IMR-90 (cell line): Measurements from ENCODE around the gene TTC23. TPM values are rescaled to one million over a fixed set of nuclear protein-coding genes. Genes with fewer than 3 reads are reported as not detected.

Experiments
- ATAC-seq: fragments of 200-7000 bp; cut with Tn5 transposase; 2 replicates; pipeline ENCODE4 v1.9.1; 2020; ENCODE audit warnings: low read depth, mild to moderate bottlenecking, moderate library complexity
- BruUV-seq: library from RNA; stranded (reverse); fragments of 400-500 nt; replicated peaks from 2 replicates; lab custom pipeline; 2021; lab: Mats Ljungman, UMichigan
- CTCF ChIA-PET: fragments of 300-600 bp; formaldehyde crosslinking; extraction: SDS; loops from one replicate; lab custom pipeline; 2021; ENCODE audit warnings: antibody characterized with exemption; lab: Yijun Ruan, JAX
- POLR2A ChIA-PET: fragments of 300-600 bp; sonication (Branson Sonifier 250); formaldehyde crosslinking; loops from one replicate; lab custom pipeline; 2022; ENCODE audit warnings: antibody characterized with exemption; ENCODE audit not compliant: unreplicated experiment; lab: Charles Lee
- DNase-seq: peaks from one replicate; pipeline ENCODE4 v3.0.0; 2013
- H2AFZ ChIP-seq: replicated peaks from 2 replicates; pipeline ENCODE3; 2013; ENCODE audit warnings: low read length, mild to moderate bottlenecking; ENCODE audit not compliant: poor library complexity
- H2AK5ac ChIP-seq: 2 replicates; pipeline ENCODE4 v1.6.1; 2013; ENCODE audit warnings: low read depth, low read length, inconsistent platforms
- H2AK9ac ChIP-seq: replicated peaks from 2 replicates; pipeline ENCODE3; 2013; ENCODE audit warnings: mild to moderate bottlenecking, low read depth, low read length, moderate library complexity; ENCODE audit not compliant: poor library complexity
- H2BK120ac ChIP-seq: 2 replicates; pipeline ENCODE4 v1.6.1; 2013; ENCODE audit warnings: low read depth, low read length, inconsistent platforms
- H2BK15ac ChIP-seq: 3 replicates; pipeline ENCODE4 v1.6.1; 2013; ENCODE audit warnings: low read depth, low read length, inconsistent platforms
- H2BK20ac ChIP-seq: 2 replicates; pipeline ENCODE4 v1.6.1; 2013; ENCODE audit warnings: low read depth, mild to moderate bottlenecking, inconsistent platforms, low read length, moderate library complexity
- H2BK5ac ChIP-seq: 2 replicates; pipeline ENCODE4 v1.6.1; 2013; ENCODE audit warnings: mild to moderate bottlenecking, low read depth, low read length, inconsistent platforms; ENCODE audit not compliant: poor library complexity, severe bottlenecking
- H3K14ac ChIP-seq: replicated peaks from 2 replicates; pipeline ENCODE4 v1.6.1; 2013; ENCODE audit warnings: low read depth, low read length, inconsistent platforms
- H3K18ac ChIP-seq: 2 replicates; pipeline ENCODE4 v1.6.1; 2013; ENCODE audit warnings: low read depth, low read length, control low read depth
- H3K23ac ChIP-seq: 2 replicates; pipeline ENCODE4 v1.6.1; 2013; ENCODE audit warnings: low read depth, low read length, inconsistent platforms
- H3K27ac ChIP-seq: 2 replicates; pipeline ENCODE4 v1.5.1; 2013; ENCODE audit warnings: mild to moderate bottlenecking, control low read depth, low read length; ENCODE audit not compliant: insufficient read depth
- H3K27me3 ChIP-seq: 2 replicates; pipeline ENCODE4 v1.6.1; 2013; ENCODE audit warnings: low read length; ENCODE audit not compliant: control insufficient read depth, insufficient read depth
- H3K36me3 ChIP-seq: 2 replicates; pipeline ENCODE4 v1.6.1; 2013; ENCODE audit warnings: low read length, mixed read lengths; ENCODE audit not compliant: control insufficient read depth, insufficient read depth
- H3K4ac ChIP-seq: 2 replicates; pipeline ENCODE4 v1.6.1; 2013; ENCODE audit warnings: low read depth, low read length, inconsistent platforms
- H3K4me1 ChIP-seq: 2 replicates; pipeline ENCODE4 v1.6.1; 2013; ENCODE audit warnings: low read length, mixed read lengths; ENCODE audit not compliant: control insufficient read depth, insufficient read depth
- H3K4me2 ChIP-seq: 2 replicates; pipeline ENCODE4 v1.6.1; 2013; ENCODE audit warnings: low read depth, mild to moderate bottlenecking, control low read depth, low read length, moderate library complexity
- H3K4me3 ChIP-seq: 2 replicates; pipeline ENCODE4 v1.5.1; 2013; ENCODE audit warnings: low read depth, mild to moderate bottlenecking, control low read depth, low read length, moderate library complexity; ENCODE audit not compliant: insufficient read depth
- H3K56ac ChIP-seq: 2 replicates; pipeline ENCODE4 v1.6.1; 2013; ENCODE audit warnings: low read length, inconsistent platforms; ENCODE audit not compliant: insufficient read depth; ENCODE audit errors: extremely low read depth
- H3K79me1 ChIP-seq, 2 experiments: 2 replicates each; pipeline ENCODE4 v1.6.1; 2013; ENCODE audit warnings: low read length in 2 of 2, inconsistent platforms in 1 of 2, low read depth in 1 of 2
- H3K9ac ChIP-seq: 2 replicates; pipeline ENCODE4 v1.6.1; 2013; ENCODE audit warnings: low read depth, low read length, control low read depth
- H3K9me1 ChIP-seq: 2 replicates; pipeline ENCODE4 v1.6.1; 2013; ENCODE audit warnings: low read length, inconsistent platforms; ENCODE audit not compliant: insufficient read depth
- H3K9me3 ChIP-seq: 2 replicates; pipeline ENCODE4 v1.6.1; 2013; ENCODE audit warnings: low read length; ENCODE audit not compliant: control insufficient read depth, insufficient read depth
- H4K20me1 ChIP-seq: 2 replicates; pipeline ENCODE4 v1.6.1; 2013; ENCODE audit warnings: low read length, inconsistent platforms; ENCODE audit not compliant: insufficient read depth
- H4K5ac ChIP-seq: 2 replicates; pipeline ENCODE4 v1.6.1; 2013; ENCODE audit warnings: mild to moderate bottlenecking, low read depth, low read length, control low read depth
- H4K8ac ChIP-seq, 2 experiments: 2 replicates each; pipeline ENCODE4 v1.6.1; 2013; ENCODE audit warnings: low read depth in 2 of 2, low read length in 2 of 2, control low read depth in 1 of 2, inconsistent platforms in 1 of 2
- H4K91ac ChIP-seq: 2 replicates; pipeline ENCODE4 v1.6.1; 2013; ENCODE audit warnings: low read depth, low read length, inconsistent platforms; ENCODE audit not compliant: insufficient read depth
- BHLHE40 ChIP-seq: fragments of 150-350 bp; IDR thresholded peaks from 2 replicates; pipeline ENCODE4 v1.6.1; 2016; ENCODE audit warnings: mild to moderate bottlenecking, low read depth, low read length
- CEBPB ChIP-seq: IDR thresholded peaks from 2 replicates; pipeline ENCODE4 v1.6.1; 2012; ENCODE audit warnings: low read depth, low read length, improper control_type of control experiment
- CHD1 ChIP-seq: IDR thresholded peaks from 2 replicates; pipeline ENCODE4 v1.6.1; 2012; ENCODE audit warnings: low read depth, low read length, improper control_type of control experiment
- CTCF ChIP-seq: conservative IDR thresholded peaks from 2 replicates; pipeline ENCODE4 v1.5.1; 2012; ENCODE audit warnings: mild to moderate bottlenecking, low read depth, low read length, improper control_type of control experiment
- ELK1 ChIP-seq: fragments of 150-350 bp; IDR thresholded peaks from 2 replicates; pipeline ENCODE4 v1.6.1; 2016; ENCODE audit warnings: low read depth, mild to moderate bottlenecking, low read length, moderate library complexity, borderline replicate concordance
- FOS ChIP-seq: fragments of 150-350 bp; IDR thresholded peaks from 2 replicates; pipeline ENCODE4 v1.6.1; 2016; ENCODE audit warnings: low read depth, low read length
- MAFK ChIP-seq: IDR thresholded peaks from 2 replicates; pipeline ENCODE4 v1.6.1; 2012; ENCODE audit warnings: low read depth, low read length, improper control_type of control experiment
- MAZ ChIP-seq: IDR thresholded peaks from 2 replicates; pipeline ENCODE4 v1.6.1; 2012; ENCODE audit warnings: low read depth, mild to moderate bottlenecking, low read length, improper control_type of control experiment, moderate library complexity, borderline replicate concordance
- MXI1 ChIP-seq: IDR thresholded peaks from 2 replicates; pipeline ENCODE4 v1.6.1; 2012; ENCODE audit warnings: low read depth, mild to moderate bottlenecking, low read length, moderate library complexity, borderline replicate concordance
- NFE2L2 ChIP-seq: fragments of 150-350 bp; IDR thresholded peaks from 2 replicates; pipeline ENCODE4 v1.6.1; 2016; ENCODE audit warnings: low read depth, mild to moderate bottlenecking, low read length
- POLR2A ChIP-seq: IDR thresholded peaks from 2 replicates; pipeline ENCODE4 v1.6.1; 2012; ENCODE audit warnings: mild to moderate bottlenecking, low read depth, low read length
- RAD21 ChIP-seq: IDR thresholded peaks from 2 replicates; pipeline ENCODE4 v1.6.1; 2012; ENCODE audit warnings: low read length, improper control_type of control experiment
- RCOR1 ChIP-seq: IDR thresholded peaks from 2 replicates; pipeline ENCODE4 v1.6.1; 2012; ENCODE audit warnings: mild to moderate bottlenecking, low read length, improper control_type of control experiment; ENCODE audit not compliant: insufficient replicate concordance
- RFX5 ChIP-seq: IDR thresholded peaks from 2 replicates; pipeline ENCODE4 v1.8.0; 2012; ENCODE audit warnings: low read depth, mild to moderate bottlenecking, low read length, moderate library complexity
- SMC3 ChIP-seq: fragments of 150-350 bp; IDR thresholded peaks from 2 replicates; pipeline ENCODE4 v1.6.1; 2016; ENCODE audit warnings: low read depth, mild to moderate bottlenecking, antibody characterized with exemption, low read length, moderate library complexity
- USF2 ChIP-seq: fragments of 150-350 bp; IDR thresholded peaks from 2 replicates; pipeline ENCODE4 v1.6.1; 2017; ENCODE audit warnings: mild to moderate bottlenecking, antibody characterized with exemption, low read length, low read depth
- WGBS, 2 experiments: methylation state at CpG; one replicate each; pipeline versions ENCODE4 v1.1.5 to v1.1.7; 2013; ENCODE audit warnings: missing lambda C conversion rate in 2 of 2; ENCODE audit not compliant: insufficient read length in 1 of 2; ENCODE audit errors: extremely low coverage in 2 of 2; 5-methylcytosine and 5-hydroxymethylcytosine counted together
- dilution Hi-C: fragments of 300-500 bp; cut with HindIII; formaldehyde crosslinking; loops from one replicate; pipeline ENCODE4 v1.14.3; 2018; ENCODE audit warnings: low sequenced_read_pairs; ENCODE audit not compliant: unreplicated experiment
- in situ Hi-C: fragments of 300-500 bp; cut with MboI; formaldehyde crosslinking; loops from 3 replicates; pipeline ENCODE4 v1.14.3; 2019; ENCODE audit warnings: low sequenced_read_pairs, inconsistent platforms, mixed read lengths
- intact Hi-C: fragments of 100-400 bp; cut with micrococcal nuclease; formaldehyde crosslinking; loops from 2 replicates; pipeline ENCODE4 v1.10.0; 2022
- polyA plus RNA-seq, 3 experiments: library from polyadenylated mRNA; depleted of rRNA; stranded (reverse); fragments of >200 nt; gene quantifications; 2 replicates each; pipeline ENCODE4 v1.2.3, GENCODE V29; 2012; ENCODE audit warnings: low replicate concordance in 1 of 3
- total RNA-seq: library from RNA; depleted of rRNA; stranded (reverse); fragments of >200 nt; gene quantifications from 2 replicates; pipeline ENCODE4 v1.2.3, GENCODE V29; 2012

TTC23 gene
- total and polyA plus RNA-seq, 2 of the 4 experiments (the other 2 are of a cell fraction), result 7.8 to 29.8 TPM

- H4K5ac ChIP-seq, result no peak overlapping the region
- no peak overlapping the region for H3K14ac ChIP-seq
- ChIA-PET CTCF (interaction anchor here (0.9 kb wide), 1 partner anchor 11 kb away, joined by 3 read pairs; no protein-coding TSS in a partner anchor), POLR2A (no interaction called here)
- H3K36me3 ChIP-seq, result peaks cover 5% of the 10 kb centered on the region
- H3K27me3 ChIP-seq, result no peaks in the 10 kb centered on the region
- peaks cover 0 to 3% of the 10 kb centered on the region in 2 experiments; a peak in 1 of 4 replicates for H3K79me1 ChIP-seq
- TF ChIP-seq MAFK (no peak), MXI1 (no peak), SMC3 (no peak), RFX5 (no peak), RCOR1 (no peak), CHD1 (no peak), RAD21 (no peak), POLR2A (no peak), FOS (no peak), USF2 (no peak), NFE2L2 (no peak), CTCF (no peak), CEBPB (no peak), BHLHE40 (no peak), ELK1 (no peak), MAZ (no peak)
- H3K9me3 ChIP-seq, result no peaks in the 10 kb centered on the region
- H4K8ac ChIP-seq, result no peak overlapping the region
- DNase-seq, result no peak
- no peak for ATAC-seq
- H4K91ac ChIP-seq, result no peak overlapping the region
- peaks cover 11% of the 10 kb centered on the region for H3K9me1 ChIP-seq
- no peak overlapping the region for H3K4me3 ChIP-seq
- no peak overlapping the region for H2BK15ac ChIP-seq
- H2BK5ac ChIP-seq, result no peak overlapping the region
- no peaks in the 10 kb centered on the region for H4K20me1 ChIP-seq
- no peak overlapping the region for H3K4me2 ChIP-seq
- H2AK9ac ChIP-seq, result no peak overlapping the region
- H2AFZ ChIP-seq, result no peak overlapping the region
- no peak overlapping the region for H2AK5ac ChIP-seq
- no CpG with 5 or more reads among the region's 2 CpGs for WGBS, 2 experiments
- H2BK120ac ChIP-seq, result no peak overlapping the region
- in situ Hi-C loops (no loop called here), intact Hi-C loops (no loop called here), dilution Hi-C loops (no loop called here)
- no peak overlapping the region for H2BK20ac ChIP-seq
- no peak overlapping the region for H3K18ac ChIP-seq
- H3K4me1 ChIP-seq, result peaks cover 4% of the 10 kb centered on the region
- no peak overlapping the region for H3K27ac ChIP-seq
- no peak overlapping the region for H3K23ac ChIP-seq
- no peak overlapping the region for H3K4ac ChIP-seq
- H3K9ac ChIP-seq, result no peak overlapping the region
- BruUV-seq, result no TSS peak
- H3K56ac ChIP-seq, result no peak overlapping the region
Observed at GRCh38 chr15:99180964-99181306, 68.4 kb downstream of the TTC23 start.
